ENCODE data around the gene PNPLA8.

PNPLA8 gene

GRCh38 chr7:108421720-108422331, 104.1 kb downstream of the PNPLA8 start:
- Histone ChIP-seq H3K36me3 (ENCODE audit: control insufficient read depth in 2 of 2, insufficient read depth in 2 of 2, low read length in 2 of 2) (no peaks in the 10 kb centered on the region), H3K4me3 (ENCODE audit: low read length in 2 of 2) (no peak overlapping the region), H3K27ac (ENCODE audit: low read length) (no peak overlapping the region), H3K27me3 (ENCODE audit: control insufficient read depth in 1 of 2, insufficient read depth in 2 of 2, low read length in 2 of 2) (no peaks in the 10 kb centered on the region), H3K9me3 (ENCODE audit: control insufficient read depth in 2 of 2, low read length in 2 of 2) (no peaks in the 10 kb centered on the region), H3K4me1 (ENCODE audit: control insufficient read depth, insufficient read depth, low read length) (no peaks in the 10 kb centered on the region), H3K9ac (ENCODE audit: low read length in 2 of 2) (no peak overlapping the region)
